SJCRH30 (cell line): ENCODE results near the gene AP4S1. TPM values are rescaled to one million over a fixed set of nuclear protein-coding genes. Genes with fewer than 3 reads are reported as not detected.
"Not testable (repeated sequence)": the region's sequence is repeated elsewhere in the genome, so short reads cannot be mapped to it uniquely, and the experiment has no call there.

Experiments used
- DNase-seq, 2 experiments: peaks; one replicate each; pipeline ENCODE4 v3.0.0-alpha.2; 2015 to 2020
- H3K27ac ChIP-seq: fragments of 250-450 bp; sonication (Bioruptor Pico); 2 replicates; pipeline ENCODE4 v1.5.1; 2020; ENCODE audit warnings: mild to moderate bottlenecking, moderate library complexity
- H3K27me3 ChIP-seq: fragments of 250-450 bp; sonication (Bioruptor Pico); 2 replicates; pipeline ENCODE4 v1.5.1; 2020; ENCODE audit warnings: mild to moderate bottlenecking, moderate library complexity
- H3K36me3 ChIP-seq: fragments of 250-450 bp; sonication (Bioruptor Pico); 2 replicates; pipeline ENCODE4 v1.5.1; 2020; ENCODE audit warnings: mild to moderate bottlenecking, moderate library complexity
- H3K4me1 ChIP-seq: fragments of 250-450 bp; sonication (Bioruptor Pico); 2 replicates; pipeline ENCODE4 v1.5.1; 2020; ENCODE audit warnings: mild to moderate bottlenecking, moderate library complexity
- H3K4me3 ChIP-seq: fragments of 250-450 bp; sonication (Bioruptor Pico); 2 replicates; pipeline ENCODE4 v1.5.1; 2020; ENCODE audit warnings: mild to moderate bottlenecking, moderate library complexity
- H3K9me3 ChIP-seq: fragments of 250-450 bp; sonication (Bioruptor Pico); replicated peaks from 2 replicates; pipeline ENCODE4 v1.5.1; 2020; ENCODE audit warnings: mild to moderate bottlenecking, moderate library complexity
- total RNA-seq: library from RNA; depleted of rRNA; stranded (reverse); fragments of >200 nt; shearing (Covaris generic); gene quantifications from 2 replicates; pipeline ENCODE4 v1.2.3, GENCODE V29; 2014

Gene AP4S1
- total RNA-seq, 1 experiment from 2014 or later: 9.8 TPM

DNA sequence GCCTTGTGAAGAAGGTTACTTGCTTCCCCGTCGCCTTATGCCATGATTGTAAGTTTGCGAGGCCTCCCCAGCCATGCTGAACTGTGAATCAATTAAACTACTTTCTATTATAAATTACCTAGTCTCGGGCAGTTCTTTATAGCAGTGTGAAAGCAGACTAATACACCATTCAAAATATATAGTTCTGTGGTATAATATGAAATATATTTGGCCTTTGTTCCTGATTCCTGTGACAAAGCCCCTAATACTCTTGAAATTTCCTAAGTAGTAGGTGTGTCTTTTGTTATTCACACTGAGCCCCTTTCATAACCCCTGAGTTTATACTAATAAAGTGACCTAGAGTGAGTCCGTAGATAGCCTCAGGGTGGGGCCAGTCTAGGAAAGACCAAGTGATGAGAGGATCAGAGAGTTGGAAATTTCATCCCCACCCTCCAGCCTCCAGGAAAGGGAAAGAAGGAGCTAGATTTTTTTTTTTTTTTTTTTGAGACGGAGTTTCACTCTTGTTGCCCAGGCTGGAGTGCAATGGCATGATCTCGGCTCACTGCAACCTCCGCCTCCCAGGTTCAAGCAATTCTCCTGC, 20.1 kb downstream of the AP4S1 start:
- H3K36me3 ChIP-seq: no peaks in the 10 kb centered on the region
- H3K4me3 ChIP-seq: no peak overlapping the region
- H3K27me3 ChIP-seq: no peaks in the 10 kb centered on the region
- no peaks in the 10 kb centered on the region for H3K4me1 ChIP-seq
- H3K27ac ChIP-seq: no peak overlapping the region
- H3K9me3 ChIP-seq: no peaks in the 10 kb centered on the region
- no peak for DNase-seq

DNA sequence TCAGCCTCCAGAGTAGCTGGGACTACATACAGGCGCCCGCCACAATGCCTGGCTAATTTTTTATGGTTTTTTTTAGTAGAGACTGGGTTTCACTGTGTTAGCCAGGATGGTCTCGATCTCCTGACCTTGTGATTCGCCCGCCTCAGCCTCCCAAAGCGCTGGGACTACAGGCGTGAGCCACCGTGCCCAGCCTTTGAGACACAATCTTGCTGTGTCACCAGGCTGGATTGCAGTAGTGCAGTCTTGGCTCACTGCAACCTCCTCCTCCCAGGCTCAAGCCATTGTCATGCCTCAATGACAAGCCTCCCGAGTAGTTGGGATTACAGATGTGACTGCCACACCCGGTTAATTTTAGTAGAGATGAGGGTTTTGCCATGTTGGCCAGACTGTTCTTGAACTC, 22.1 kb downstream of the AP4S1 start:
- Histone ChIP-seq H3K36me3 (no peaks in the 10 kb centered on the region), H3K9me3 (no peaks in the 10 kb centered on the region), H3K27ac (no peak overlapping the region), H3K4me3 (no peak overlapping the region), H3K4me1 (no peaks in the 10 kb centered on the region), H3K27me3 (no peaks in the 10 kb centered on the region)
- DNase-seq: no peak

DNA sequence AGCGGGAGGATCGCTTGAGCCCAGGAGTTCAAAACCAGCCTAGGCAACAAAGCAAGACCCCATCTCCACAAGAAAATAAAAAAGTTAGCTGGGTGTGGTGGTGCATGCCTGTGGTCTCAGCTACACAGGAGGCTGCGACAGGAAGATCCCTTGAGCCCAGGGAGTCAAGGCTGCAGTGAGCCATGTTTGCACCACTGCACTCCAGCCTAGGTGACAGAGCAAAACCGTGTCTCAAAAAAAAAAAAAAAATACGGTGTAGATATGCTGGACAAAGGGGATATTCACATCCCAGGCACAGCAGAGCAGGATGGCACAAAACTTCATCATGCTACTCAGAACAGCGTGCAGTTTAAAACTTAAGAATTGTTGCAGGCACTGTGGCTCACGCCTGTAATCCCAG, 25.6 kb downstream of the AP4S1 start:
- H3K36me3 ChIP-seq: no peaks in the 10 kb centered on the region
- no peaks in the 10 kb centered on the region for H3K9me3 ChIP-seq
- H3K4me3 ChIP-seq: no peak overlapping the region
- DNase-seq: no peak
- H3K27me3 ChIP-seq: no peaks in the 10 kb centered on the region
- H3K27ac ChIP-seq: no peak overlapping the region
- no peaks in the 10 kb centered on the region for H3K4me1 ChIP-seq

DNA sequence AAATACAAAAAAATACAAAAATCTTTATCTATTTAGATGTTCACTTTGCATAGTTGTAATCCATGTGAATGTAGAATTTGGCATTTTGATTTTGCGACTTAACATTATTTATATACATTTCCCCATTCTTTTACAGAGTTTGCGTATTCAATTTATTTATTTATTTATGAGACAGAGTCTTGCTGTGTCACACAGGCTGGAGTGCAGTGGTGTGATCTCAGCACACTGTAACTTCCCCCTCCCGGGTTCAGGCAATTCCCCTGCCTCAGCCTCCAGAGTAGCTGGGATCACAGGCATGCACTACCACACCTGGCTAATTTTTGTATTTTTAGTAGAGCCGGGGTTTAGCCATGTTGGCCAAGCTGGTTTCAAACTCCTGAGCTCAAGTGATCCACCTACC, 26.1 kb downstream of the AP4S1 start:
- H3K27ac ChIP-seq: no peak overlapping the region
- DNase-seq: no peak
- no peaks in the 10 kb centered on the region for H3K4me1 ChIP-seq
- no peaks in the 10 kb centered on the region for H3K27me3 ChIP-seq
- H3K4me3 ChIP-seq: no peak overlapping the region
- no peaks in the 10 kb centered on the region for H3K36me3 ChIP-seq
- H3K9me3 ChIP-seq: no peaks in the 10 kb centered on the region

DNA sequence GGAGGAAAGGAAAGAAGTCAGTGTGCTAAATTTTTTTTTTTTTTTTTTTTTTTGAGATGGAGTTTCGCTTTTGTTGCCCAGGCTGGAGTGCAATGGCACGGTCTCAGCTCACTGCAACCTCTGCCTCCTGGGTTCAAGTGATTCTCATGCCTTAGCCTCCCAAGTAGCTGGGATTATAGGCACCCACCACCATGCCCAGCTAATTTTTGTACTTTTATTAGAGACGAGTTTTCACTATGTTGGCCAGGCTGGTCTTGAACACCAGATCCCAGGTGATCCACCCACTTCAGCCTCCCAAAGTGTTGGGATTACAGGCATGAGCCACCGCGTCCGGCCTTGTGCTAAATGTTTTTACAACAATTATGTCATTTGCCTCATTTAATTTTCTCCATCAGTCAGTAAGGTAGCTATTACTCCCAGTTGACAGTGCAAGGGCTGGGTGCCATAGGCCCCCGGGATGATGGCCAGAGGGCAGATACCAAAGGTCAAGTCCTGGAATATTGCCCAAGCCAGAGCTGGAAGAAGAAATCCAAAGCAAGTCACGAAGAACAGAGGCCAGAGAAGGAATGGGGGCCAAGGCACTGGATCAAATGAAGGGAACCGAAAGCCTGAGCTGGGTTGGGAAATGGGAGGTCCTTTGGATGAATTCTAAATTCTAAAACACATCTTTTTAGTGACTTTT, 27.6 kb downstream of the AP4S1 start:
- H3K27me3 ChIP-seq, H3K36me3 ChIP-seq, H3K4me3 ChIP-seq, DNase-seq, H3K27ac ChIP-seq, H3K4me1 ChIP-seq, H3K9me3 ChIP-seq: not testable (repeated sequence)

DNA sequence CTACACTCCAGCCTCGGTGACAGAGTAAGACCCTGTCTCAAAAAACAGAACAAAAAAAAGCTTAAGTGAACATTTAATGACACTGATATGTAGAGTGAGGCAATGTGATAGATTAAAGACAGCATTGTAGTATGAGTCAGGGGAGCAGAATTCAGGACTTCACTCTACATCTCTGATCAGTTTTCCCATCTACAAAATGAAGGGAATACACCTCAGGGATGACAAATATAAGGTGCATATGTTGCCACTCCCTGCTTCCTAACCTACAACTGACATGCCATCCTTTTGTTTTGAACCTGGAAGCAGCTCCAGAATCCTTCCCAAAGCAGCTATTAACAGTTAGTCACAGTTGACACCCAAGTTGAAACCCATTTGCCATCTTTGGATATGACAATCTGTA, 31.6 kb downstream of the AP4S1 start:
- H3K4me3 ChIP-seq: no peak overlapping the region
- peaks cover 28% of the 10 kb centered on the region for H3K4me1 ChIP-seq
- H3K27ac ChIP-seq: no peak overlapping the region
- no peaks in the 10 kb centered on the region for H3K9me3 ChIP-seq
- no peak for DNase-seq
- no peaks in the 10 kb centered on the region for H3K36me3 ChIP-seq
- no peaks in the 10 kb centered on the region for H3K27me3 ChIP-seq

DNA sequence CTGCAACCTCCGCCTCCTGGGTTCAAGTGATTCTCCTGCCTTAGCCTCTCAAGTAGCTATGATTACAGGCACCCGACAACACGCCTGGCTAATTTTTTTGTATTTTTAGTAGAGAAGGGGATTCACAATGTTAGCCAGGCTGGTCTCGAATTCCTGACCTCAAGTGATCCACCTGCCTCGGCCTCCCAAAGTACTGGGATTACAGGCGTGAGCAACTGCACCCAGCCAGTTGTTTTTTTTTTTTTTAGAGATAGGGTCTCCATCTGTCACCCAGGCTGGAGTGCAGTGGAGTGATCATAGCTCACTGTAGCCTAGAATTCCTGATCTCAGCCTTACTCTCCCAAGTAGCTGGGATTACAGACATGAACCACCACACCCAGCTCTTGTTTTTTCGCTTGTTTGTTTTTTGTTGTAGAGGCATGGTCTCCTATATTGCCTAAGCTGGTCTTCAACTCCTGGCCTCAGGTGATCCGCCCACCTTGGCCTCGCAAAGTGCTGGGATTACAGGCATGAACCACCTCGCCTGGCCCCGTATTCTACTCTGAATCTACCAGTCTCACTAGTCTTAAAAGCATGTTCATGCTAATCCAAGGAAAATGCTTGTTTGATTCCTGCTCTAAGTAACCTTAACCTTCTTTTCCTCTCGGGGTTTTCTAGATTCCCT, 32.4 kb downstream of the AP4S1 start:
- Histone ChIP-seq H3K9me3 (no peaks in the 10 kb centered on the region), H3K27me3 (no peaks in the 10 kb centered on the region), H3K4me1 (peaks cover 28% of the 10 kb centered on the region), H3K4me3 (no peak overlapping the region), H3K27ac (0 out of 2 replicates have a peak overlapping the region, but pooled peaks have one; percentile 13), H3K36me3 (no peaks in the 10 kb centered on the region)
- DNase-seq: peak; percentile 60 to 68

DNA sequence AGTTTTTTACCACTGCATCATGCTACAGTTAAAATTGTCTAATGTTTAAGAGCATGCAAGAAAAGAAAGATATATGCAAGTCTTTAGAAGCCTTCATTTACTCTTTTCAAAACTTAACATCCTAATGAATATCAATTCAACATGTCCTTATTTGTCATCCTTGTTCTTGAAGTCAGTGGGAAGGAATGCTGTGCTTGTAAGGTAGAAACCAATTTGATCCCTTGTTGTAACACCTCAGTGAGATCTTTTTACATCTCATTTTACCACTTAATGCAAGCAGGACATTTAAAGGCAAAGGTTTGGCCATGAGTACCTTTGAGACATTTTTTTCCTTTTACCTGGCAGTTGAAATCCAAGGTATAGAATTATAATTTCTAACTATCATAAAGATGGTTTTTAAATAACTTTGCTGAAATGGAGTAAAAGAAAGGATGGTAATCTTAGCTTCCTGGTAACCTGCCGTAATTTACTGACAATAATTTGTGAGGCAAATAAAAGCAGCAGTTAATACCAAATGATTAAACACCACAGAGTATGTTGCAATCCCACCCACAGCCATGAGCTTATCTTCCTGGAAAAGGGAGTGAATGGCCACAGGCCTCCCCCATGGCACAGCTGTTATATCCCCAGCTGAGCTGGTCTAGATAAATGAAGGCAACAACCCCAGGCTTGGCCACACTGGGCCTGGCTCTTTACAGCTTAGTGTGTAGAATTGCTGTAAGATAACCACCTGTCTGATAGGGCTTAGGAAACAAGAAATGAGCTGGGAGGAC, 33.9 kb downstream of the AP4S1 start:
- peak overlapping the region; percentile 11; the same call in 1 of the 2 replicates for H3K27ac ChIP-seq
- no peaks in the 10 kb centered on the region for H3K9me3 ChIP-seq
- H3K27me3 ChIP-seq: no peaks in the 10 kb centered on the region
- peaks cover 28% of the 10 kb centered on the region for H3K4me1 ChIP-seq
- H3K36me3 ChIP-seq: no peaks in the 10 kb centered on the region
- DNase-seq: peak; percentile 90 to 96
- H3K4me3 ChIP-seq: no peak overlapping the region

DNA sequence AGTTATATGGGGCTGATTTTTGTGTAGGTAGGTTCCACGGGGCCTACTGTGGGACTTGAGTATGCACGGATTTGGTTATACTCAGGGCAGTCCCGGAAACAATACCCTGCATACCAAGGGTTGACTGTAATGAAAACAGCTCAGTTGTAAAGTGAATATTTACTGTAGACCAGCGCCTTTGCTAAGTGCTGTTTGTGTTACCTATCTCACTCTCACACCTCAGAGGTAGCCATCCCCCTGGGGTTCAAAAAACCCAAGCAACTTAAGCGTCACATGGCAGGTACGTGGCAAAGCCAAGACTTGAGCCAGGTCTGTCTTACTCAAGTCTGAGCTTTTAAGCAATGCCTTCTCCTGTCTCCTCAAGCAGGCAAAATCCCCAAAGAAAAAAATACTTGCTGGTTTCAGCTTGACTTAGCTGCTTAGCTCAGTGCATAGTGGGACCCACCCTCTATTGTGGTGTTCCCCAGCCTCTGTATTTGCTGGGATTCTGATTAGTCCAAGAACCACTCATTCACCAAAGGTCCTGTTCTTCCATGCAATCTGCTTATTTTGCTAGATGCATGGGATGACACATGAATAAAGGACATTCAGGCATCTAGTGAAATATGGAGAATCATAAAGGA, 34.9 kb downstream of the AP4S1 start:
- DNase-seq: no peak
- Histone ChIP-seq H3K4me1 (peaks cover 28% of the 10 kb centered on the region), H3K9me3 (no peaks in the 10 kb centered on the region), H3K27ac (no peak overlapping the region), H3K36me3 (no peaks in the 10 kb centered on the region), H3K27me3 (no peaks in the 10 kb centered on the region), H3K4me3 (no peak overlapping the region)

DNA sequence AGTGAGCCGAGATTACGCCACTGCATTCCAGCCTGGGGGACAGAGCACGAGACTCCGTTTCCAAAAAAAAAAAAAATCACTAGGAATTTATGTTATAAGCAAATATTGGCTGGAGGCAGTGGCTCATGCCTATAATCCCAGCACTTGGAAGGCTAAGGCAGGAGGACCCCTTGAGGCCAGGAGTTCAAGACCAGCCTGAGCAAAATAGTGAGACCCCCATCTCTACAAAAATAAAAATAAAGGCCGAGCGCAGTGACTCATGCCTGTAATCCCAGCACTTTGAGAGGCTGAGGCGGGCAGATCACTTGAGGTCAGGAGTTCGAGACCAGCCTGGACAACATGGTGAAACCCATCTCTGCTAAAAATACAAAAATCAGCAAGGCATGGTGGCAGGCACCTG, 37.5 kb downstream of the AP4S1 start:
- not testable (repeated sequence) for DNase-seq, H3K36me3 ChIP-seq, H3K4me3 ChIP-seq, H3K27ac ChIP-seq, H3K27me3 ChIP-seq, H3K9me3 ChIP-seq
- peaks cover 21% of the 10 kb centered on the region for H3K4me1 ChIP-seq

DNA sequence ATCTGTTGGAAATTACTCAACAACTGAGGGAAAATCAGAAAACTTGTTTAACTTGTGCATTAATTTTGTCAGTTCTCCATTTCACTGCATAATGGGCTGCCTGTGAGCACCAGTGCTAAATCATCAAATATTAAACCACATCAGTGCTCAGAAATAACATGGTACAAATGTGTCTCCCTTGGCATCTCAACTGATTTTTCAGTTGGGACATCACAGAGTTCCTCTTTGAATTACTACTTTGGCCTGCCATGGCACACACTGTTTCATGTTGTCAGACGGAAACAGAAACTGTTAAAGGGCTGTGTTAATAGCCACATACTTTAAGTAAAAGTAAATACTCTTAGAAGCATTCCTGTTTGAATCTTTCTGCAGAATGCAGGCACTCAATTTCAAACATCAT, 42.8 kb downstream of the AP4S1 start:
- Histone ChIP-seq H3K27ac (no peak overlapping the region), H3K4me3 (no peak overlapping the region), H3K27me3 (no peaks in the 10 kb centered on the region), H3K36me3 (no peaks in the 10 kb centered on the region), H3K4me1 (no peaks in the 10 kb centered on the region), H3K9me3 (no peaks in the 10 kb centered on the region)
- DNase-seq: no peak

DNA sequence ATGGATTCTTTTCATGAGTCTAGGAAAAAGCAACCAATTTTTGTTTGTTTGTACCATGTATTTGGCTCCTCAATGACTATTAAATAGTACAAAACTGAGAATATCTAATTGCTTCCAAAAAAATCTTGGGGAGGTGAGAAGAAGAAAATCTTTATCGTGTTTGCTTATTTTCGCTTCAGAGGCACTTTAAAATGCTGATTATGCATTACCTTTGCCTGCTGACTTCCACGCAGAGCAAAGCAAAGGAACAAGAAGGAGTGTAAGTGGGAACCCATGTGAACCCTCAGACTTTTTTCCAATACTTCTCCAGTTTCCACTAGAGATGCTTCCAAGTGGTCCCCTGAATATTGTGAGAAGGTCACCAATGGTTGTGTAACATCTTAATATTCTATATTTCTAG, 43.9 kb downstream of the AP4S1 start:
- H3K4me3 ChIP-seq: no peak overlapping the region
- DNase-seq: no peak
- no peaks in the 10 kb centered on the region for H3K9me3 ChIP-seq
- no peaks in the 10 kb centered on the region for H3K4me1 ChIP-seq
- H3K27me3 ChIP-seq: no peaks in the 10 kb centered on the region
- no peaks in the 10 kb centered on the region for H3K36me3 ChIP-seq
- no peak overlapping the region for H3K27ac ChIP-seq

DNA sequence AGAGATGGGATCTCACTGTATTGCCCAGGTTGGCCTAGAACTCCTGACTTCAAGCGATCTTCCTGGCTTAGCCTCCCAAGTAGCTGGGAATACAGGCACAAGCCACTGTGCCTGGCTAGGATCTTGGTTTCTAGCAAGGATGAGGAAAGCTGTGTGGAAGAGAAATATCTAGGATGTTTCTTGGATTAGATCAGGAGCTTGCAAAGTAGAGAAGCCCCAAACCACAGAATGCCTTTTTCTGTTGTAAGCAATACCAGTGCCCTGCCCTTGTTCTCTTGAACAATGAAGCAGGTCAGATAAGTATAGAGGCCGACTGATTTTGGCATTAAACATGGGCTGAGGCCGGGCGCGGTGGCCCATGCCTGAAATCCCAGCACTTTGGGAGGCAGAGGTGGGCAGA, 45.0 kb downstream of the AP4S1 start:
- no peak overlapping the region for H3K27ac ChIP-seq
- no peaks in the 10 kb centered on the region for H3K4me1 ChIP-seq
- H3K36me3 ChIP-seq: peaks cover 5% of the 10 kb centered on the region; the same call in 1 of the 2 replicates
- H3K27me3 ChIP-seq: no peaks in the 10 kb centered on the region
- H3K4me3 ChIP-seq: no peak overlapping the region
- no peaks in the 10 kb centered on the region for H3K9me3 ChIP-seq
- peak in 1 of 2 experiments; percentile 21 for DNase-seq

DNA sequence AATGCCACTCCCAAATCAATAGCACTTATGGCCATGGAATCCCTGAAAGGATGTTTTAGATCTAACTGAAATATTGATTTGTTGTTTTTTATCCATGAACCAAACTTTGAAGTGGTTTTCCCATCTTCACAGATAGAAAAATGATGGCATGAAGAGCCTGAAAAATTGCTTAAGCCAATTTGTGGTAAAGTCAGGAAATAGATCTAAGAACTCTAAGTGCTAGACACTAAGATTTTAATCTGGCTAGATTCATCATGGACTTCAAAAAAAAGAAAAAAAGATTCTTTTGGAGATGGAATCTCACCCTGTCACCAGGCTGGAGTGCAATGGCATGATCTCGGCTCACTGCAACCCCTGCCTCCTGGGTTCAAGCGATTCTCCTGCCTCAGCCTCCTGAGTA, 45.7 kb downstream of the AP4S1 start:
- no peak for DNase-seq
- peaks cover 5% of the 10 kb centered on the region; the same call in 1 of the 2 replicates for H3K36me3 ChIP-seq
- H3K4me1 ChIP-seq: no peaks in the 10 kb centered on the region
- H3K4me3 ChIP-seq: no peak overlapping the region
- H3K27ac ChIP-seq: no peak overlapping the region
- H3K9me3 ChIP-seq: no peaks in the 10 kb centered on the region
- H3K27me3 ChIP-seq: no peaks in the 10 kb centered on the region

DNA sequence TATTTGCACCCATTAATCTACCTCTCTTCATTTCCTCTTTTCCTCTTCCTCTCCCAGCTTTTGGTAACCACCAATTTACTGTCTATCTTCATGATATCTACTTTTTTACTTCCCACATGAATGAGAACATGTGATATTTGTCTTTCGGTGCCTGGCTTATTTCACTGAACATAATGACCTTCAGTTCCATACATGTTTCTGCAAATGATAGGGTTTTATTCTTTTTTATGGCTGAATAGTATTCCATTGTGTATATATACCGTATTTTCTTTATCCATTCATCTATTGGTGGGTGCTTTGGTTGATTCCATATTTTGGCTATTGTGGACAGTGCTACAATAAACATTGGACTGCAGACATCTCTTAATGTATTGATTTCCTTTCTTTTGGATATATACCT, 49.7 kb downstream of the AP4S1 start:
- Histone ChIP-seq H3K9me3 (no peaks in the 10 kb centered on the region), H3K4me3 (no peak overlapping the region), H3K27ac (no peak overlapping the region), H3K27me3 (no peaks in the 10 kb centered on the region), H3K4me1 (no peaks in the 10 kb centered on the region; the same call in 1 of the 2 replicates), H3K36me3 (peaks cover 5% of the 10 kb centered on the region; the same call in 1 of the 2 replicates)
- no peak for DNase-seq
